Epidermal melanocyte (primary cell): ENCODE results near the gene PAPPA2.

Experiments
- DNase-seq: peaks from one replicate; pipeline ENCODE4 v3.0.0; 2011; ENCODE audit warnings: low spot score; ENCODE audit not compliant: insufficient read length

The PAPPA2 gene

DNA sequence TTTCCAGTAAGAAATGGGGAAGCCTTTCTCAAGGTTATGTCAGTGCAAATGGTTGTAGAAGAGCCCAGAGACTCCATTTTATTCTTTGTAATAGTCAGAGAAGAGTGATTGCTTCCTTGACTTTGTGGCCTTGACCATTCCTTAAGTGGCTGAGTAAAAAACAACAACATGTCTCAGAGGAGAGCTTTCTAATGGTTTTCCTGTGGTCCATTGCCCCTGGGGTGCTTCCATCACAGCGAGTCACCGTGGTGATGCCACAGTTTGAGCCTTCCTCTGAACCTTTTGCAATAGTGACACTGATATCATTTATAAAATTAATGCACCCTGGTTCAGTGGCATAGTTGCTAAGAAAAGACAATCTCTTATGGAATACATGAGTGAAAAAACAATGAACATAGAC, 38.6 kb downstream of the PAPPA2 start:
- no peak for DNase-seq

- DNase-seq: no peak
These were observed 42.0 kb downstream of the PAPPA2 start for GRCh38 chr1:176504848-176505553.

DNA sequence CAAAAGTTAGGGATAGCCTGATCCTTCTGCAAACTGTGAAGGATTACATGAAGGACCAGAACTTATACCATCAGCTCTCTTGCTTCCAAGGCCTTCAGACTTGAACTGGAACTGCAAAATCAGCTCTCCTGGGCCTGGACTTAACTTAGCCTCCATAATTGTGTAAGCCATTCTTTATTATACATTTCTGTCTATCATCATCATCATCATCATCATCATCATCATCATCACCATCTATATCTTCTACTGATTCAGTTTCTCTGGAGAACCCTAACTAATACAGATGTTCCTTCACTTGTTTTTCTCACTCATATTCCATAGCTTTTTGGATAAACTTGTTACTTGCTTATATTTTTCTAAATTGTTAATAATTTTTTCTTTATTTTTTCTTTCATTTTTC, 50.0 kb downstream of the PAPPA2 start:
- no peak for DNase-seq

DNA sequence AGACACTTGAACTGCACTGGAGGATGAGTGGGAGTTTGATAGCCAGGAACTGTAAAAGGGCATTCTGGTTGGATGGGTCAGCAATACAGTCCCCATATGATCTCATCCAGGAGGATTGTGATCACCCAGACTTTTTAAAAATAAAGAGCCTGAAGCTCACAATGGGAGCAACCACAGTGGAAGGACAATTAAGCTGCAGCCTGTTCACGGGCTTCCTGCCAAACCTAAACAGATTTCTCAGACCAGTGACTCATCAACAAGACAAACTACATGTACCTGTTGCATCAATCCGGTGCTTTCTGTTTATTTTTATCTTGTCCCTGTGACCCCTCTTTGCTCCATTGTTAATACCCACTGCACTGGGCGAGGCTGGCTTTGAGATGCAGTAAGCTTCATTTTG, 52.3 kb downstream of the PAPPA2 start:
- DNase-seq: no peak

- DNase-seq: no peak
These were observed 54.5 kb downstream of the PAPPA2 start for GRCh38 chr1:176517484-176517883.

GRCh38 chr1:176521211-176521610, 58.2 kb downstream of the PAPPA2 start:
- DNase-seq: no peak

DNA sequence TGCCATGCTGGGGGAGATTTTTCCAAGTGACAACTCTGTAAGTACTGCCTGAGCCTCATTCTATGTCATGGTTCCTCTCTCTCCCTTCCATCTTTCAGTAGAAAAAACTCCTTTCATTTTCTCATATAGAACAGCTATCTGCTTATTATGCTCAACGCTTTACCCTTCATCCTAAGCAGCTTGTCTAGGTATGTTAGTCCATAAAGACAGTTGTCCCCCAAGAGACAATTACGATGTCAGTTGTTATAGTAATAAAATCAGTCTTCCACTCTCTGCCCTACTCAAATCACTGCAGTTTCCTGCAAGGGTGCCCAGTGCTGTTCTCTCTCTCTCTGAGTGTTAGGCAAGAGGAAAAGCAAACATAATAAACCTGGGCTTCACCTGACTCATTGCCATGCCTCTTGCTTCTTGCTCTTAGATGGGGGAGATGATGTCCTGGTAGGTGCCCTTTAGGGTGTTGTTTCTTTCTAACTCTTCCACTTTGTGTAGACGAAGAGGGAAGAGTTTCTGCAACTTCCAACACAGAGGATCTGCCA, 59.4 kb downstream of the PAPPA2 start:
- DNase-seq: no peak

GRCh38 chr1:176529395-176530090, 66.6 kb downstream of the PAPPA2 start:
- DNase-seq: no peak

DNA sequence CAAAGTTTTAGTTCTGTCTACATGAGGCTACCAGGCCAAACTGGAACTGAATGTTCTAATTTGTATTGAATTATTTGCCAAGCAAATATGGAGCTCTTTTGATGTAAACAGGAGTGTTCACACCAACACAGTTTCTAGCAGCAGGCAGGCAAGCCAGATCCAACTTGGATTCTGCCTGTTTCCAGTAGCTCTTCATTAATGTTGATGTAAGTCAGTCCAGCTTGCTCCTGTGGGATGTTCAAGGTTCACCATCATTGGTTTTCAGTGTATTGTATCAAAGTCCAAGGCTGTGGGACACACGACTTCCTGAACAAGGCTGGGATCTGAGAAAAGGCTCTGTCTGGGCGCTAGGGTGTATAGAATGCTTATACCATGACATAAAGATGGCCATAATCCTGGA, 68.1 kb downstream of the PAPPA2 start:
- DNase-seq: no peak

DNA sequence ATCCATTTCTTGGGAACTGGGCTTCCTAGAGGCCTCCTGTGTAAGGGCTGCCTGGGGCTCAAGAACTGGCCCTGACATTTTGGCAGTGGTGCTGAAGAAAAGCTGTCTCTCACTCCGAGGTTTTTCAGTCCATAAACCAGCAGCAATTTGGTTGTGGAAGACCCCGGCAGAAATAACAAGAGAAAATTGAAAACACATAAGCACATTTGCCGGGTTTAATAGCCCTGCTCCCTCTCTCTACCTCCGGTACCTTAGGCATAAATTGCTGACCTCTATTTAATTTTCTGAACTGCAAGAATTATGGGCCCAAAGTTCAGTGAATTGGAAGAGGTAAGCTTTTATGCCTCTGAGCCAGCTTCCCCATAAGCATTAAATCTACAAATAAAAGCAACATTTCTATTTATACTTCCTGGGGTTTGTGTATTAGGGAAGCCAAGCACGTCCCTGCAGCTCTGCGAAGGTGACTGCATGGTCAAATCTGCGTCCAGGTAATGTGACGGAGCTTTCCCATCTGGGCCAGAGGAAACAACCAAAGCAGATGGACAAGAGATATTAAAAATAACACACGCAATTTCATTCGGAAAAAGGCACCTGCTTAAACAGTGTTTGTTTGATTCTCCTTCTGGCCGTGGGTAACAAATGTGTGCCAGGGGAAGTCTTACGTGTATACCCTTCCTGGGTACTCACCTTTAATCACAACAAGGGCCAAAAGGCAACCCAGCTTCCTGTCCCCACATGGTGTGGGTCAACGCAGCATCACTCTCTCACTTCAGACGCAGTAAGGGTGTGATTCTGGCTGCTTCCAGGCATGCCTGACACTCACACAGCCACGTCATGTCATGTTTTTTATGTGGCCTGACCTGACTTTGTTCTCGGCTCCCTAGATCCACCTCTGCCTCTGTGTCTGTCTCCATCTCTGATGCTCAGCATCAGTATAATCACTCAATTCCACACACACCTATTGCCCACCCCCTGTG, 69.2 kb downstream of the PAPPA2 start:
- no peak for DNase-seq

GRCh38 chr1:176533020-176533419, 70.0 kb downstream of the PAPPA2 start:
- no peak for DNase-seq

- no peak for DNase-seq
These were observed 73.6 kb downstream of the PAPPA2 start for GRCh38 chr1:176536588-176536987.

- no peak for DNase-seq
These were observed 76.0 kb downstream of the PAPPA2 start for GRCh38 chr1:176539018-176539417.

- DNase-seq: no peak
These were observed 77.5 kb downstream of the PAPPA2 start for GRCh38 chr1:176540428-176540827.

DNA sequence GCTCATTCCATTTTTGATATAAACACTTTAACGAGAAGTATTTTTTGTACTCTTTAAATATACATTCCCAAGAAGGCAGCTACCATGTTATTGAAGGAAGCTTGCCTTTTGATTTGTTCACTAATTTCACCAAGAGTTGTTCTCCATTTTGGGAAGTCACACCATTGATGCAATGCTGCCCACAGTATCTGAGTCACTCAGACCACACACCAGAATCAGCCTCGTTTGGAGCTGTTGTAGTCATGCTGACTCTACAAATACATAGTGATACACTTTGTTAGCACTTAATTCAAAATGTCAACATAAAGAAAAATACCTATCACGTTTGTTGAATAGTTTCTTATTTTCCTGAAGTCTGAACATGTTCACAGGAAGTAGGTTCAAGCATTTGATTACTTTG, 78.7 kb downstream of the PAPPA2 start:
- no peak for DNase-seq

GRCh38 chr1:176542352-176542751, 79.4 kb downstream of the PAPPA2 start:
- DNase-seq: no peak

GRCh38 chr1:176543360-176544129, 80.6 kb downstream of the PAPPA2 start:
- no peak for DNase-seq

- DNase-seq: no peak
These were observed 82.2 kb downstream of the PAPPA2 start for GRCh38 chr1:176545034-176545639.

- DNase-seq: no peak
These were observed 83.8 kb downstream of the PAPPA2 start for GRCh38 chr1:176546825-176547224.

- no peak for DNase-seq
These were observed 88.2 kb downstream of the PAPPA2 start for GRCh38 chr1:176551146-176551545.
